Measurements from ENCODE around the gene ADAMTS19.
"Not testable (repeated sequence)": the region's sequence is repeated elsewhere in the genome, so short reads cannot be mapped to it uniquely, and the experiment has no call there.

The ADAMTS19 gene

GRCh38 chr5:129622531-129622930 is 162.4 kb downstream of the ADAMTS19 start:
- ChIA-PET POLR2A (no interaction called here), CTCF (no interaction called here)
- TF ChIP-seq, protein P1, sequence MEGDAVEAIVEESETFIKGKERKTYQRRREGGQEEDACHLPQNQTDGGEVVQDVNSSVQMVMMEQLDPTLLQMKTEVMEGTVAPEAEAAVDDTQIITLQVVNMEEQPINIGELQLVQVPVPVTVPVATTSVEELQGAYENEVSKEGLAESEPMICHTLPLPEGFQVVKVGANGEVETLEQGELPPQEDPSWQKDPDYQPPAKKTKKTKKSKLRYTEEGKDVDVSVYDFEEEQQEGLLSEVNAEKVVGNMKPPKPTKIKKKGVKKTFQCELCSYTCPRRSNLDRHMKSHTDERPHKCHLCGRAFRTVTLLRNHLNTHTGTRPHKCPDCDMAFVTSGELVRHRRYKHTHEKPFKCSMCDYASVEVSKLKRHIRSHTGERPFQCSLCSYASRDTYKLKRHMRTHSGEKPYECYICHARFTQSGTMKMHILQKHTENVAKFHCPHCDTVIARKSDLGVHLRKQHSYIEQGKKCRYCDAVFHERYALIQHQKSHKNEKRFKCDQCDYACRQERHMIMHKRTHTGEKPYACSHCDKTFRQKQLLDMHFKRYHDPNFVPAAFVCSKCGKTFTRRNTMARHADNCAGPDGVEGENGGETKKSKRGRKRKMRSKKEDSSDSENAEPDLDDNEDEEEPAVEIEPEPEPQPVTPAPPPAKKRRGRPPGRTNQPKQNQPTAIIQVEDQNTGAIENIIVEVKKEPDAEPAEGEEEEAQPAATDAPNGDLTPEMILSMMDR (IDR thresholded peaks at IDR 0.05; ENCODE audit: control extremely low read depth, extremely low read depth, low read depth, missing control alignments), result no peak
- no peak for DNase-seq (ENCODE audit: extremely low spot score)

DNA sequence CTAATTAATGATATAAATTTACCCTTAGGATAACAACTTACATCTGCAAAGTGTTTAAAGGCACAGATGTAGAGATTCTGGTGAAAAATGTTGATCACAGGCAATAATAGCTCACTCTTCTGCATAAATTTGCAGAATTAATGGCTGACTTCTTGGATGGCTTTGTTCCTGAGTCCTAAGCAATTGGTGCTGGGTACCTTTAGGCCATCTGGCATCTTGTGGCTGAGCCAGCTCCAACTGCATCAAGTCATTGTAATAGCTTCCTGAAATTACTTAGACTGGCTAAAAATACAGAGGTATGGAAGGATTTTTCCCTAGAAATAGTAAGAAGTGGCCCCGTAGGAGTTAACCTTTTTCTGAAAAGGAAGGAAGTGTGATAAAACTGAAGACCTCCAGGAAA is 169.5 kb downstream of the ADAMTS19 start:
- CTCF ChIA-PET, result no interaction called here
- TF ChIP-seq, protein P1 (IDR thresholded peaks at IDR 0.05; ENCODE audit: control extremely low read depth, extremely low read depth, low read depth, missing control alignments), result no peak
- POLR2A ChIA-PET, result no interaction called here
- DNase-seq (ENCODE audit: extremely low spot score), result no peak

DNA sequence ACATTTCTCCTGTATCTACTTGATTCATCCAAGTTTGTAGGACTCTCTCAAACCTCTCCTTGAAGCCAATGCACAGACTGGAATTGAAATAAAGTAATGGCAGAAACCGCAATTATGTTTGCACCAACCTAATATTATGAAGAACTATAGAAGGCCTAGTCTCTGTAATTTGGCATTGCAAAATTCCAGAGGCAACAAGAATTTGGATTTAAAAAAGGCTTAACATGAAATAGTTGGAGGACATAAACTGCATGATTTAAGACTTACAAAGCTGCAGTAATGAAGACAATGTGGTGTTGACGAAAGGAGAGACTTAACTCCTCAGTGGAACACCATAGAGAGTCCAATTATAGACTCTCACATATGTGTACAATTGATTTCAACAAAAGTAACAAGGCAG is 170.0 kb downstream of the ADAMTS19 start:
- no peak for DNase-seq (ENCODE audit: extremely low spot score)
- TF ChIP-seq, protein P1 (IDR thresholded peaks at IDR 0.05; ENCODE audit: control extremely low read depth, extremely low read depth, low read depth, missing control alignments), result no peak
- ChIA-PET POLR2A (no interaction called here), CTCF (no interaction called here)

DNA sequence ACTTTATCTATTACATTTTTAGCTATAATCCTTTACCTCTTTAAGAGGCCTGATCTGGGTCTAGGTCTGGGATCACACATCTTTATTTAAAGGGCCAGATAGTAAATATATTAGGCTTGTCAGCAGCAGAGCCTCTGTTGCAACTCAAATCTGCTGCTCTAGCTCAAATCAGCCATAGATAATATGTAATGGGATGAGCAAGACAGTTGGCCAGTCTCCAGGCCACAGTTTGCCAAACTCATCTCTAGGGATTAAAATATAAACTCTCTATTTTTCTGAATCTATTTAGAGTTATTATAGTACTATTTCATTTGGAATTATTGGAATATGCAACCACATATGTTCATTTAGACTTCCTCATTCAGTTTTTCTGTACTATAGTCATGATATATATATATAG is 171.9 kb downstream of the ADAMTS19 start:
- CTCF ChIA-PET, result no interaction called here
- POLR2A ChIA-PET, result no interaction called here
- DNase-seq (ENCODE audit: extremely low spot score), result no peak
- TF ChIP-seq, protein P1 (IDR thresholded peaks at IDR 0.05; ENCODE audit: control extremely low read depth, extremely low read depth, low read depth, missing control alignments), result no peak

- DNase-seq (ENCODE audit: extremely low spot score); POLR2A ChIA-PET: not testable (repeated sequence)
- CTCF ChIA-PET, result interaction anchor here (1.0 kb wide), 1 partner anchor 27 kb away, joined by 3 read pairs; no protein-coding TSS in a partner anchor
These were observed 177.4 kb downstream of the ADAMTS19 start for GRCh38 chr5:129637501-129637900.

DNA sequence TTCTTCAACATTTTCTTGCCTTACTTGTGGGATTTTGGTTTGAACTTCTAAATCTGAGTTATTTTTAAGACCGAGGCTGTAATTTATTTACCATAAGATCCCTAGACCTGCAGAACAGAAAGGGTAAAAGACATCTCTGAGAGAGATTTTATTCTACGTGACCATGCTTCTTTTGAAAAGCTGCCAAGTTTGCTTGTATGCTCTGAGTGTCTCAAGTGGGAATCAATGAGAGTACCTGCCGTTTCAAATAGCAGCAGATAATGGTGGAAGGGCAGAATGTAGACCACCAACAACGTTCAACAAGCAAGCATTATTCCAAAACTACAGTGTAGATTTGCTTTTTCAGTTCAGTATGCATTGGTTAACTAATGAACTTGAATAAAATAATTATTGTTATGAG is 179.2 kb downstream of the ADAMTS19 start:
- ChIA-PET POLR2A (no interaction called here), CTCF (no interaction called here)
- TF ChIP-seq, protein P1 (IDR thresholded peaks at IDR 0.05; ENCODE audit: control extremely low read depth, extremely low read depth, low read depth, missing control alignments), result no peak
- DNase-seq (ENCODE audit: extremely low spot score), result no peak

- TF ChIP-seq, protein P1 (IDR thresholded peaks at IDR 0.05; ENCODE audit: control extremely low read depth, extremely low read depth, low read depth, missing control alignments), result no peak
- DNase-seq (ENCODE audit: extremely low spot score), result no peak
- ChIA-PET CTCF (interaction anchor here (3.7 kb wide), 1 partner anchor 12 kb away, joined by 19 read pairs; no protein-coding TSS in a partner anchor), POLR2A (no interaction called here)
These were observed 192.4 kb downstream of the ADAMTS19 start for GRCh38 chr5:129652349-129653056.

All from GM10248 (cell line).